ENCODE measurements around the gene CFHR4. TPM values are rescaled to one million over a fixed set of nuclear protein-coding genes. Genes with fewer than 3 reads are reported as not detected.
A peak's percentile ranks its signal among the peaks of the same experiment; 100 is the strongest.
"Not testable (repeated sequence)": the region's sequence is repeated elsewhere in the genome, so short reads cannot be mapped to it uniquely, and the experiment has no call there.

CFHR4 gene
- total RNA-seq: not detected
- polyA plus RNA-seq (ENCODE audit: insufficient read depth in 1 of 8, insufficient read length in 8 of 8, low replicate concordance in 1 of 8): under 1 TPM in 2 of 8 donors, not detected in 6; 0.10 to 0.84 TPM
- long read RNA-seq, donor 1: 0 reads
- long read RNA-seq, donor 2: 0 reads
- long read RNA-seq, donor 3: 0 reads
- long read RNA-seq, donor 4: 0 reads
- long read RNA-seq, donor 5: 0 reads
- long read RNA-seq, donor 6: 0 reads
- long read RNA-seq, donor 7: 0 reads
- long read RNA-seq, donor 8: 0 reads
- long read RNA-seq, donor 9: 0 reads
- long read RNA-seq, donor 10: 0 reads
- long read RNA-seq, donor 11: 0 reads

DNA sequence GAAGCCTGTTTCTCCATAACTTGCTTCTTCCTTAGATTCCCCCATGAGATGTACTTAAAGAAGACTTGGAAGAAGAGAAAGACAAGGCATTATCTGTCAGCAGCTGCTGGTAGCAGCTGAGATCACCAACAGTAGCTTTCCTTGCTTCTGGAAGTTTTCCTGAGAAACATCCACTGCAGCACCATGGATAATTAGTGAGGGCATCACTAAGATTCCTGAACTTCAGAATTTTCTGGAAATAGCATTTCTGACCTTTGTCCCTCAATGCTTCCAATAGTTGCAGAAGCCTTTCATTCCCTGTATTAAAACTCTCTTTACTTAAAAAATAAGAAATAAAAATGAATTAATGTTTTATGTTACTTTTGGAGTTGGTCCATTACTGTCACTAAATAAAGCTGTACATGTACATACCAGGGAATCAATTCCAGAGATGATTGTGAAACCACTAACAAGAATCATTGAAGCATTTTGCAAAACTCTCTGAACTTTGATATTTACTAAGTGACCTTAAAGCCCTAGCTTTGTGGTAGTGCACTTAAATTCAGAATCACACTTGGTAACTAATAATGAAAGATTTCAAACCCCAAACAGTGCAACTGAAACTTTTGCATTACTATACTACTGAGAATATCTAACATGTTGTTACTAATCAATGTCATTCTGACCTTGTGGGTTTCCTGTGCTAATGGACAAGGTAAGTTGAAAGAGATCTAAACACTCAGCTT, at the start of gene CFHR4:
Gene CFHR4 (plus strand): TSS at position 538 of the 725 bp plus-strand sequence. CDS start 99 bp downstream, at position 637.
- peak; percentile 6 for DNase-seq
- H3K4me3 ChIP-seq (ENCODE audit: low read length): no peak within 1 kb of the TSS
- H3K27me3 ChIP-seq (ENCODE audit: control insufficient read depth, insufficient read depth, low read length): no peaks in the 10 kb centered on the region
- H3K36me3 ChIP-seq (ENCODE audit: control insufficient read depth, insufficient read depth, low read length): no peaks in the 10 kb centered on the region
- H3K9me3 ChIP-seq (replicated peaks; ENCODE audit: control insufficient read depth, low read depth, low read length): no peaks in the 10 kb centered on the region
- no peaks in the 10 kb centered on the region for H3K4me1 ChIP-seq (ENCODE audit: control insufficient read depth, insufficient read depth, low read length)
- H3K27ac ChIP-seq (ENCODE audit: low read length): no peak within 1 kb of the TSS

DNA sequence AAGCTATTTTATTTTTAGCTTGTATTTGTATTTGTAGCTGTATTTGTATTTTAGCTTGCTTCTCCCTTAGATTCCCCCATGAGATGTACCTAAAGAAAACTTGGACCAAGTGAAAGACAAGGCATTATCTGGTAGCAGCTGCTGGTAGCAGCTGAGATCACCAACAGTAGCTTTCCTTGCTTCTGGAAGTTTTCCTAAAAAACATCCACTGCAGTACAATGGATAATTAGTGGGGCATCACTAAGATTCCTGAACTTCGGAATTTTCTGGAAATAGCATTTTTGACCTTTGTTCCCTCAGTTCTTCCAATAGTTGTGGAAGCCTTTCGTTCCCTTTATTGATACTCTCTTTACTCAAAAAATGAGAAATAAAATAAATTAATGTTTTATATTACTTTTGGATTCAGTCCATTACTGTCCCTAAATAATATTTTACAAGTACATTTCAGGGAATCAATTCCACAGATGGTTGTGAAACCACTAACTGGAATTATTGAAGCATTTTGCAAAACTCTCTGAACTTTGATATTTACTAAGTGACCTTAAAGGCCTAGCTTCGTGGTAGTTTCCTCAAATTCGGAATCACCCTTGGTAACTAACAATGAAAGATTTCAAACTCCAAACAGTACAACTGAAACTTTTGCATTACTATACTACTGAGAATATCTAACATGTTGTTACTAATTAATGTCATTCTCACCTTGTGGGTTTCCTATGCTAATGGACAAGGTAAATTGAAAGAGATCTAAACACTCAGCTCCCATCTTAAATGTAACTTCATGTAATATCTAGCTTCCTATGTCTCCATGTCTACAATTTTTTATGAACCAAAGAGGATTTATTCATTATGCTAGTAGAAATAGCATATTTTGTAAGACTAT, 38.0 kb upstream of the CFHR4 start:
- not testable (repeated sequence) for H3K27me3 ChIP-seq (ENCODE audit: control insufficient read depth, insufficient read depth, low read length); H3K4me3 ChIP-seq (ENCODE audit: low read length); H3K4me1 ChIP-seq (ENCODE audit: control insufficient read depth, insufficient read depth, low read length); H3K36me3 ChIP-seq (ENCODE audit: control insufficient read depth, insufficient read depth, low read length); H3K9me3 ChIP-seq (replicated peaks; ENCODE audit: control insufficient read depth, low read depth, low read length); H3K27ac ChIP-seq (ENCODE audit: low read length)
- WGBS (ENCODE audit: insufficient coverage): no CpG with 5 or more reads among the region's 4 CpGs
- peak; percentile 36 for DNase-seq

DNA sequence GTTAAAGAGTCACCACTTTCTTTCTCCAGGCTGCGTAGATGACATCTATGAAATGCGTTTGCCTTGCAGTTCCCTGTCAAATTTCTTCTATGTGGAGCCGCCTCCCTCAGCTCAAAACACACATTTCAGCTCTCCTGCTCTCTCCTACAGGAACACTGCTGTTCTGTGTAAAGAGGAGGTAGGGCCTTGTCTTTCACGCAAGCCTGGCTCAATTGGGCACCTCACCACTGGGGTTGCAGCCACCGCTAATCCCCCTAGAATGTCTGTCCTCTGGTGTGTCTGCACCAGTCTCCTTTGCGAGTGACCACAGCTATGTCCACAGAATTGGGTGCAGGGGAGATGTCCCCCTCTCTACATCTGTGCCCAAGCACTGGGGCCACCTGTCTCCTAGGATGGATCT, 31.8 kb upstream of the CFHR4 start:
- Histone ChIP-seq H3K27ac (ENCODE audit: low read length) (no peak overlapping the region), H3K27me3 (ENCODE audit: control insufficient read depth, insufficient read depth, low read length) (no peaks in the 10 kb centered on the region), H3K36me3 (ENCODE audit: control insufficient read depth, insufficient read depth, low read length) (no peaks in the 10 kb centered on the region), H3K4me3 (ENCODE audit: low read length) (no peak overlapping the region), H3K9me3 (replicated peaks; ENCODE audit: control insufficient read depth, low read depth, low read length) (no peaks in the 10 kb centered on the region), H3K4me1 (ENCODE audit: control insufficient read depth, insufficient read depth, low read length) (no peaks in the 10 kb centered on the region)
- WGBS (ENCODE audit: insufficient coverage): no CpG with 5 or more reads among the region's 6 CpGs
- DNase-seq: no peak

DNA sequence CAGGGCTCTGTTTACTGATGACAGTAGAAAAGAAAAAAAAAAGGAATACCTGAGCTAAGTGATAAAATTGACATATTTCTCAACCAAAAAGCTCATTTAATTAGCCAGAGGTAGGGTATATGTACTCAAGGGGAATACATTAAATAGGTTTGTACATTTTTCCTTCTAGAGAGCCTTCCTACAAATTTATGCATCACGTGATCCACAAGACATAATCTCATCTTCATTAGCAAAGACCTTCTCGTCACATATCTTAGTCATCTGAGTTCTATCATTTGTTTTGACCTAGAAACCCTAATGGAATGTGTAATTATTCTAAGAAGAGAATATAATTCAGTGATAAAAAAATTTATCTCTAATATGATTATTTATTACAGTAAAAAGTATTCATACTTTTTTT, 30.7 kb upstream of the CFHR4 start:
- Histone ChIP-seq H3K9me3 (replicated peaks; ENCODE audit: control insufficient read depth, low read depth, low read length) (no peaks in the 10 kb centered on the region), H3K27ac (ENCODE audit: low read length) (no peak overlapping the region), H3K4me1 (ENCODE audit: control insufficient read depth, insufficient read depth, low read length) (no peaks in the 10 kb centered on the region), H3K4me3 (ENCODE audit: low read length) (no peak overlapping the region), H3K36me3 (ENCODE audit: control insufficient read depth, insufficient read depth, low read length) (no peaks in the 10 kb centered on the region), H3K27me3 (ENCODE audit: control insufficient read depth, insufficient read depth, low read length) (no peaks in the 10 kb centered on the region)
- no CpG with 5 or more reads among the region's 2 CpGs for WGBS (ENCODE audit: insufficient coverage)
- DNase-seq: no peak

DNA sequence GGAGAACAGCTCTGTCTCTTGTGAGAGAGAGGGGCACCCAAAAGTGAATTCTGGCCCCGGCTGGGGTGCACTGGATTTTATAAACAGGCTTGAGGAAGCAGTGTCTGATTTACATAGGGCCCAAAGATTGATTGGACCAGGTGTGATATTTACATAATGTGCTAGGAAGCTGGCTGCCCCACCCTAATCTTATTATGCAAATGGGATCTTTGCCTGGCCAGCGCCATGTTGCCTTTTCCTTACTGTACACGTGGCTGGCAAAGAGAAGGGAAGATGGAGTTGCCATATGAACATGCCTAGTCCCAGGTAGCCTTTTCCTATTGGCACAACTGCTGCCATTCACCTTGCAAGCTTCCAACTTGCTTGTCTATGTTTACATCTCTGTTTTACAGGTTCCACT, 29.0 kb upstream of the CFHR4 start:
- Histone ChIP-seq H3K27me3 (ENCODE audit: control insufficient read depth, insufficient read depth, low read length) (no peaks in the 10 kb centered on the region), H3K9me3 (replicated peaks; ENCODE audit: control insufficient read depth, low read depth, low read length) (peaks cover 2% of the 10 kb centered on the region), H3K4me3 (ENCODE audit: low read length) (no peak overlapping the region), H3K36me3 (ENCODE audit: control insufficient read depth, insufficient read depth, low read length) (no peaks in the 10 kb centered on the region), H3K4me1 (ENCODE audit: control insufficient read depth, insufficient read depth, low read length) (no peaks in the 10 kb centered on the region), H3K27ac (ENCODE audit: low read length) (no peak overlapping the region)
- no peak for DNase-seq
- WGBS (ENCODE audit: insufficient coverage): 89% methylated on average over 1 of the region's 3 CpGs

DNA sequence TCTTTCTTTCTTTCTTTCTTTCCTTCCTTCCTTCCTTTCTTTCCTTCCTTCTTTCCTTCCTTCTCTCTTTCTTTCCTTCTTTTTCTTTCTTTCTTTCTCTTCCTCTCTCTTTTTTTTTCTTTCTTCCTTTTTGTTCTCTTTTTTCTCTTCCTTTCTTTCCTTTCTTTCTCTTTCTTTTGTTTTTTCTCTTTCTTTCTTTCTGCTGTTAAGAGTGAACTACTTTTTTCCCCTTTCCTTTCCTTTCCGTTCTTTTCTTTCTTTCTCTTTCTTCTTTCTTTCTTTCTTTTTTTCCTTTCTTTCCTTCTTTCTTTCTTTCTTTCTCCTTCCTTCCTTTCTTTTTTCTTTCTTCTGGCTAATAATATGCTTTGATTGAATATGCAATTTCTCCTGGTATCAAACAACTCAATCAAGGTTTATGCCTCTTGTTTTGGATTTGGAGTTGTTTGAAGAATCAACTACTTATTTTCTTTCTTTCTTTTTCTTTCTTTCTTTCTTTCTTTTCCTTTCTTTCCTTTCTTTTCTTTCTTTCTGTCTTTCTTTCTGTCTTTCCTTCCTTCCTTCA, 27.4 kb upstream of the CFHR4 start:
- no CpG with 5 or more reads among the region's 1 CpG for WGBS (ENCODE audit: insufficient coverage)
- Histone ChIP-seq H3K27ac (ENCODE audit: low read length) (no peak overlapping the region), H3K4me1 (ENCODE audit: control insufficient read depth, insufficient read depth, low read length) (no peaks in the 10 kb centered on the region), H3K9me3 (replicated peaks; ENCODE audit: control insufficient read depth, low read depth, low read length) (peaks cover 2% of the 10 kb centered on the region), H3K4me3 (ENCODE audit: low read length) (no peak overlapping the region), H3K36me3 (ENCODE audit: control insufficient read depth, insufficient read depth, low read length) (no peaks in the 10 kb centered on the region), H3K27me3 (ENCODE audit: control insufficient read depth, insufficient read depth, low read length) (no peaks in the 10 kb centered on the region)
- no peak for DNase-seq

DNA sequence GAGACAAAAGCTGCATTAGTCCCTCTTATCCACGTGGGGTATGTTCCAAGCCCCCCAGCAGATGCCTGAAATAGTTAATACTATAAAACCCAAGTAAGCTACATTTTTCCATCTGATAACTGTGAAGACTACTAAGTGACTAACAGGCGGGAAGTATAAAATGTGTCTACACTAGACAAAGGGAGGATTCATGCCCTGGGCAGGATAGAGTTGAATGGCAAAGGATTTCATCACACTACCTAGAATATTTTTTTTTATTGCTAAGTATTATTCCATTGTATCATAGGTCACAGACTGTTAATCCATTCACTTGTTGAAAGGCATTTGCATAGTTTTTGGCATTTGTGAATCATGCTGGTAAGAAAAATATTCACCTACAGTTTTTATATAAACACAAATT, 26.4 kb upstream of the CFHR4 start:
- Histone ChIP-seq H3K9me3 (replicated peaks; ENCODE audit: control insufficient read depth, low read depth, low read length) (peaks cover 2% of the 10 kb centered on the region), H3K27ac (ENCODE audit: low read length) (no peak overlapping the region), H3K36me3 (ENCODE audit: control insufficient read depth, insufficient read depth, low read length) (no peaks in the 10 kb centered on the region), H3K4me1 (ENCODE audit: control insufficient read depth, insufficient read depth, low read length) (no peaks in the 10 kb centered on the region), H3K27me3 (ENCODE audit: control insufficient read depth, insufficient read depth, low read length) (no peaks in the 10 kb centered on the region), H3K4me3 (ENCODE audit: low read length) (no peak overlapping the region)
- no CpG with 5 or more reads among the region's 2 CpGs for WGBS (ENCODE audit: insufficient coverage)
- DNase-seq: no peak

DNA sequence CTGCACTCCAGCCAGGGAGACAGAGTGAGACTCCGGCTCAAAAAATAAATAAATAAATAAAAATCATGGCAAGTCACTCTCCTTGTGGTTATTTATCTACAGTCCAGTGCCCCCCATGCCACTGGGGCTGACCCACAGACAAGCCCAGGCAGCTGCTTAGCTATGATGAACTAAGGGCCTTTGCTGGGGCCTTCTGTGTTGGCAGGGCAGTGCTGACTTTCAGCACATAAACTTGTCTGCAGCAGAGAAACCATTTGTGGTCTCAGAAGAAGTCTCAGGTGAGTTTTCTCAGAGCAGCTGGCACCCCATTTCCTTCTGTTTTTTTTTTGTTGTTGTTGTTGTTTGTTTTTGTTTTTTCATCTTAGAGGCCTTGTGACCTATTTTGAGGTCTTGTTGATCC, 20.9 kb upstream of the CFHR4 start:
- Histone ChIP-seq H3K4me3 (ENCODE audit: low read length) (no peak overlapping the region), H3K4me1 (ENCODE audit: control insufficient read depth, insufficient read depth, low read length) (no peaks in the 10 kb centered on the region), H3K27me3 (ENCODE audit: control insufficient read depth, insufficient read depth, low read length) (no peaks in the 10 kb centered on the region), H3K9me3 (replicated peaks; ENCODE audit: control insufficient read depth, low read depth, low read length) (peaks cover 2% of the 10 kb centered on the region), H3K27ac (ENCODE audit: low read length) (no peak overlapping the region), H3K36me3 (ENCODE audit: control insufficient read depth, insufficient read depth, low read length) (no peaks in the 10 kb centered on the region)
- no CpG with 5 or more reads among the region's 1 CpG for WGBS (ENCODE audit: insufficient coverage)
- no peak for DNase-seq

DNA sequence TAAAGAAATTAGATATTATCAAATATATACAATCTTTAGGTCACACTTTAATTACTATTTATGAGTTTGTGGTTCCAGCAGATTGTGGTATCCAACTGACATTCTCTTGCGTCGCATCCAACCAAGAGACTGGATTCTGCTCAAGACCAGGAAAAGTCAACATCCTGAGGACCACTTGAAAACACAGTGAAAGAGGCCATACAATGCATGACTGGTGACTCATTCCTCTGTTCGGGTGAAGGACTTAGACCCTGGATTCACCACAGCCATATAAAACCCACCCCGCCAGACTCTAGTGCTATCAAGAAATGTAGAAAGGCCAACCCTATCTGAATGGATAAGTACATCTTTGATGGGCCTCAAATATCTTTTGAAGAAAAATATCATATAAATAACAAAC, 14.5 kb upstream of the CFHR4 start:
- Histone ChIP-seq H3K27me3 (ENCODE audit: control insufficient read depth, insufficient read depth, low read length) (no peaks in the 10 kb centered on the region), H3K27ac (ENCODE audit: low read length) (no peak overlapping the region), H3K36me3 (ENCODE audit: control insufficient read depth, insufficient read depth, low read length) (no peaks in the 10 kb centered on the region), H3K9me3 (replicated peaks; ENCODE audit: control insufficient read depth, low read depth, low read length) (no peaks in the 10 kb centered on the region), H3K4me3 (ENCODE audit: low read length) (no peak overlapping the region), H3K4me1 (ENCODE audit: control insufficient read depth, insufficient read depth, low read length) (no peaks in the 10 kb centered on the region)
- no peak for DNase-seq
- 100% methylated on average over 2 of the region's 4 CpGs for WGBS (ENCODE audit: insufficient coverage)

DNA sequence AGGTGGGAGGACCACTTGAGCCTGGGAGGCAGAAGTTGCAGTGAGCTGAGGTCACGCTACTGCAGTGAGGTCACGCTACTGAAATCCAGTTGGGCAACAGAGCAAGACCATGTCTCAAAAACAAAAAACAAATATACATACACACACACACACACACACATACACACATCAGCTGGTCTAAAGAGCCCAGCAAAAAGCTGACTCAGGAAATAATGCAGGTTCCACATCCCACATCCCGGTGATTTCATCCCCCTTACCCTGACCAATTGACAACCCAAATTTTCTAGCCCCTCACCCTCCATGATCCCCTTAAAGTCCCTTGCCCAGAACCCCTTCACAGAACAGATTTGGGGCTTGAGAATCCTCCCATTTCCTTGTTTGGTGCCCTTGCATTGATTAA, 11.9 kb upstream of the CFHR4 start:
- Histone ChIP-seq H3K9me3 (replicated peaks; ENCODE audit: control insufficient read depth, low read depth, low read length) (no peaks in the 10 kb centered on the region), H3K4me3 (ENCODE audit: low read length) (no peak overlapping the region), H3K27me3 (ENCODE audit: control insufficient read depth, insufficient read depth, low read length) (no peaks in the 10 kb centered on the region), H3K27ac (ENCODE audit: low read length) (no peak overlapping the region), H3K4me1 (ENCODE audit: control insufficient read depth, insufficient read depth, low read length) (no peaks in the 10 kb centered on the region), H3K36me3 (ENCODE audit: control insufficient read depth, insufficient read depth, low read length) (no peaks in the 10 kb centered on the region)
- no peak for DNase-seq
- 95% methylated on average over 3 of the region's 3 CpGs for WGBS (ENCODE audit: insufficient coverage)
